DND-41 (cell line): ENCODE measurements around the gene RNASEH2A.

Source experiments
- EZH2 ChIP-seq: IDR thresholded peaks from 3 replicates; pipeline ENCODE4 v1.6.1; 2012; ENCODE audit warnings: borderline replicate concordance, low read depth, mild to moderate bottlenecking, moderate library complexity, low read length, inconsistent platforms; ENCODE audit not compliant: severe bottlenecking
- TF ChIP-seq, protein P1 (sequence below): IDR thresholded peaks from 2 replicates; pipeline ENCODE4 v1.5.1; 2012; ENCODE audit warnings: borderline replicate concordance, low read length, moderate library complexity, mild to moderate bottlenecking; ENCODE audit not compliant: poor library complexity, severe bottlenecking; ENCODE audit errors: extremely low read depth

DNA sequence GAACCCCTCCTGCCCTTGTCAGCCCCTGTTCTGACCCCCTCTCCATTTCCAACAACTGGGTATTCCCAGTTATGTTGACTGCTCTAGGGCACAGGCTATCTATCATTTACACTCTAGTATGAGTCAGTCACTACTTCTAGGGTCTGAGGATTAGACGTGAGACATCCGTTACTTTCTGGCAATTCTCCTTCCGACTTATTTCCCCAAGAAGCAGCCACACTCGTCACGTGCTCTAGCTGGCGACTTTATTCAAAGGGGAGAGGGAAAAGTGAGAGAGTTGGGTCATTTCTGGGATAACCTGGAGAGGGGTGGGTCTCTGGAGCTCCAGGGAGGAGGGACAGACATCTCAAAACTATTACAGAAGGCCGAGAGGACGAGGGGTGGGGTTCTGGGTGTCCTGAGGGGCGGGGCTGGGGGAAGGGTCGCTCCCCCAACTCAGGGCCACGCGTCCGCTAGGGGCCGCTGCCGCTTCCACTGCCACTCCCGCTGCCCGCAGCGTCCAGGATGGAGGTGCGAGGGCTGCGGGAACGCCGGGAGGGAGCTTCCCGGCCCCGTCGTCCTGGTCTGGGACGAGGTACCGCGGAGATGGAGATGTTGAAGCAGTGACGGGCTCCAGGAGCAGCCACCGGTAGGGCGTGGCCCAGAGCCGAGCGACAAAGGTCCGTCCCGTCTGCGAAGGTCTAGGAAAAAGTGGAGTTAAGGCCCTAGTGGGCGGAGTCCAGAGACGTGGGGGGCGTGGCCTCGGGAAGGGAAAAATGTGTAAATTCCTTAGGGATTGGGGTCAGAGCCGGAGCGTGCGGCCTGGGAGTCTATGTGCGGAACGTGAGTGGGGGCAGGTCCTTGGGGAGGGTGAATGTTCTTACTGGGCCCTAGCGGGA, 19.1 kb downstream of the RNASEH2A start:
- TF ChIP-seq, protein P1, sequence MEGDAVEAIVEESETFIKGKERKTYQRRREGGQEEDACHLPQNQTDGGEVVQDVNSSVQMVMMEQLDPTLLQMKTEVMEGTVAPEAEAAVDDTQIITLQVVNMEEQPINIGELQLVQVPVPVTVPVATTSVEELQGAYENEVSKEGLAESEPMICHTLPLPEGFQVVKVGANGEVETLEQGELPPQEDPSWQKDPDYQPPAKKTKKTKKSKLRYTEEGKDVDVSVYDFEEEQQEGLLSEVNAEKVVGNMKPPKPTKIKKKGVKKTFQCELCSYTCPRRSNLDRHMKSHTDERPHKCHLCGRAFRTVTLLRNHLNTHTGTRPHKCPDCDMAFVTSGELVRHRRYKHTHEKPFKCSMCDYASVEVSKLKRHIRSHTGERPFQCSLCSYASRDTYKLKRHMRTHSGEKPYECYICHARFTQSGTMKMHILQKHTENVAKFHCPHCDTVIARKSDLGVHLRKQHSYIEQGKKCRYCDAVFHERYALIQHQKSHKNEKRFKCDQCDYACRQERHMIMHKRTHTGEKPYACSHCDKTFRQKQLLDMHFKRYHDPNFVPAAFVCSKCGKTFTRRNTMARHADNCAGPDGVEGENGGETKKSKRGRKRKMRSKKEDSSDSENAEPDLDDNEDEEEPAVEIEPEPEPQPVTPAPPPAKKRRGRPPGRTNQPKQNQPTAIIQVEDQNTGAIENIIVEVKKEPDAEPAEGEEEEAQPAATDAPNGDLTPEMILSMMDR, result no peak
- no peak for TF ChIP-seq EZH2
